NCI-H345 treated with DMSO at 0.1 percent for 48 hours (cell line): Measurements from ENCODE around the gene MYRFL.

Experiments used
- DNase-seq: peaks from one replicate; lab custom pipeline; 2025; ENCODE audit not compliant: unreplicated experiment; lab: John Stamatoyannopoulos, UW

Gene MYRFL

GRCh38 chr12:69894800-69895383, 69.9 kb downstream of the MYRFL start:
- DNase-seq, result no peak

- DNase-seq, result no peak
Observed at GRCh38 chr12:69896653-69897381, 71.8 kb downstream of the MYRFL start.

GRCh38 chr12:69897744-69898143, 72.7 kb downstream of the MYRFL start:
- no peak for DNase-seq

- no peak for DNase-seq
Observed at GRCh38 chr12:69898236-69898635, 73.2 kb downstream of the MYRFL start.

- peak; percentile 91 for DNase-seq
Observed at GRCh38 chr12:69900720-69901131, 75.7 kb downstream of the MYRFL start.

- no peak for DNase-seq
Observed at GRCh38 chr12:69901221-69901905, 76.3 kb downstream of the MYRFL start.

GRCh38 chr12:69903548-69903947, 78.5 kb downstream of the MYRFL start:
- DNase-seq, result no peak

- DNase-seq, result no peak
Observed at GRCh38 chr12:69904777-69905176, 79.8 kb downstream of the MYRFL start.

GRCh38 chr12:69905801-69906200, 80.8 kb downstream of the MYRFL start:
- DNase-seq, result no peak

GRCh38 chr12:69906411-69907216, 81.6 kb downstream of the MYRFL start:
- DNase-seq, result no peak

- no peak for DNase-seq
Observed at GRCh38 chr12:69908203-69908602, 83.2 kb downstream of the MYRFL start.

GRCh38 chr12:69910694-69911093, 85.7 kb downstream of the MYRFL start:
- DNase-seq, result no peak

GRCh38 chr12:69913526-69913925, 88.5 kb downstream of the MYRFL start:
- DNase-seq, result no peak

GRCh38 chr12:69915964-69916363, 90.9 kb downstream of the MYRFL start:
- no peak for DNase-seq

- no peak for DNase-seq
Observed at GRCh38 chr12:69916544-69917235, 91.7 kb downstream of the MYRFL start.

- DNase-seq, result no peak
Observed at GRCh38 chr12:69918287-69918686, 93.3 kb downstream of the MYRFL start.

GRCh38 chr12:69919495-69919894, 94.5 kb downstream of the MYRFL start:
- DNase-seq, result no peak

GRCh38 chr12:69921831-69922230, 96.8 kb downstream of the MYRFL start:
- DNase-seq, result no peak

- DNase-seq, result no peak
Observed at GRCh38 chr12:69922999-69923398, 98.0 kb downstream of the MYRFL start.

GRCh38 chr12:69925291-69925690, 100.3 kb downstream of the MYRFL start:
- DNase-seq, result no peak

- DNase-seq, result no peak
Observed at GRCh38 chr12:69927164-69927563, 102.1 kb downstream of the MYRFL start.
